GM12878 (cell line): ENCODE measurements around the gene BAG5. TPM values are rescaled to one million over a fixed set of nuclear protein-coding genes. Genes with fewer than 3 reads are reported as not detected.

Experiments used
- ATAC-seq: fragments of 200-7000 bp; cut with Tn5 transposase; 3 replicates; pipeline ENCODE4 v1.9.1; 2020; ENCODE audit warnings: mild to moderate bottlenecking, moderate library complexity
- BruUV-seq: library from RNA; stranded (reverse); fragments of 400-500 nt; replicated peaks from 2 replicates; lab custom pipeline; 2021; lab: Mats Ljungman, UMichigan
- CTCF ChIA-PET: fragments of 300-600 bp; sonication (Branson Sonifier 250); formaldehyde crosslinking; extraction: SDS; loops from one replicate; lab custom pipeline; 2021; ENCODE audit warnings: inconsistent platforms; lab: Yijun Ruan, JAX
- POLR2A ChIA-PET: fragments of 350-600 bp; formaldehyde crosslinking; extraction: SDS; loops from one replicate; lab custom pipeline; 2021; ENCODE audit warnings: inconsistent platforms; lab: Charles Lee
- RAD21 ChIA-PET: fragments of 300-600 bp; sonication (Branson Sonifier 250); formaldehyde crosslinking; loops from one replicate; lab custom pipeline; 2023; ENCODE audit warnings: antibody characterized with exemption; ENCODE audit not compliant: unreplicated experiment; lab: Charles Lee
- SMC1A ChIA-PET: fragments of 300-600 bp; sonication (Branson Sonifier 250); formaldehyde crosslinking; loops from one replicate; lab custom pipeline; 2023; ENCODE audit not compliant: unreplicated experiment, uncharacterized antibody; lab: Charles Lee
- DNase-seq: peaks from one replicate; pipeline ENCODE4 v3.0.0-alpha.2; 2011; ENCODE audit warnings: low read depth, low spot score
- FAIRE-seq: peaks from 3 replicates; lab custom pipeline; 2011; peaks lifted over from hg19 to GRCh38; lab: Jason Lieb, UNC
- H2AFZ ChIP-seq: 2 replicates; pipeline ENCODE4 v1.6.0; 2011; ENCODE audit warnings: low read depth, low read length, control low read depth; ENCODE audit not compliant: control insufficient read depth
- H3K27ac ChIP-seq: 2 replicates; pipeline ENCODE4 v1.5.1; 2011; ENCODE audit warnings: control low read depth; ENCODE audit not compliant: control insufficient read depth, insufficient read depth
- H3K27me3 ChIP-seq, 2 experiments: replicated peaks in 1 of 2; 2 replicates each; pipeline versions ENCODE4 v1.6.0 to v1.6.1; 2011; ENCODE audit warnings: low read length in 1 of 2; ENCODE audit not compliant: control insufficient read depth in 2 of 2, insufficient read depth in 2 of 2
- H3K36me3 ChIP-seq, 2 experiments: 2 replicates each; pipeline ENCODE4 v1.5.1; 2011; ENCODE audit warnings: low read length in 1 of 2; ENCODE audit not compliant: control insufficient read depth in 2 of 2, insufficient read depth in 2 of 2
- H3K4me1 ChIP-seq: 2 replicates; pipeline ENCODE4 v1.6.1; 2011; ENCODE audit warnings: mild to moderate bottlenecking, low read length, moderate library complexity, mixed read lengths; ENCODE audit not compliant: control insufficient read depth, insufficient read depth
- H3K4me2 ChIP-seq: 2 replicates; pipeline ENCODE4 v1.6.0; 2011; ENCODE audit warnings: control low read depth; ENCODE audit not compliant: control insufficient read depth, insufficient read depth
- H3K4me3 ChIP-seq: fragments of 200-600 bp; sonication (generic); 2 replicates; pipeline ENCODE4 v1.5.1; 2016
- H3K79me2 ChIP-seq: 2 replicates; pipeline ENCODE4 v1.6.0; 2011; ENCODE audit warnings: low read length; ENCODE audit not compliant: control insufficient read depth, insufficient read depth
- H3K9ac ChIP-seq: 2 replicates; pipeline ENCODE4 v1.8.0; 2011; ENCODE audit warnings: low read length, control low read depth, mixed read lengths; ENCODE audit not compliant: control insufficient read depth, insufficient read depth
- H3K9me3 ChIP-seq: replicated peaks from 3 replicates; pipeline ENCODE4 v1.5.1; 2011; ENCODE audit warnings: mild to moderate bottlenecking, low read length; ENCODE audit not compliant: control insufficient read depth, insufficient read depth
- H4K20me1 ChIP-seq: 2 replicates; pipeline ENCODE4 v1.6.0; 2011; ENCODE audit not compliant: control insufficient read depth, insufficient read depth
- BCL3 ChIP-seq: IDR thresholded peaks from 2 replicates; pipeline ENCODE4 v1.6.1; 2011; ENCODE audit warnings: borderline replicate concordance, low read depth, mild to moderate bottlenecking, moderate library complexity, low read length; ENCODE audit not compliant: insufficient read depth, poor library complexity, severe bottlenecking
- CHD2 ChIP-seq: IDR thresholded peaks from 2 replicates; pipeline ENCODE4 v1.6.1; 2011; ENCODE audit warnings: low read depth, low read length, improper control_type of control experiment, borderline replicate concordance
- IRF5 ChIP-seq: fragments of 450-650 bp; IDR thresholded peaks from 2 replicates; pipeline ENCODE4 v1.6.1; 2017; ENCODE audit warnings: borderline replicate concordance
- NBN ChIP-seq: fragments of 450-650 bp; IDR thresholded peaks from 2 replicates; pipeline ENCODE4 v1.6.1; 2016
- POLR2A ChIP-seq: IDR thresholded peaks from 2 replicates; pipeline ENCODE4 v1.6.1; 2011; ENCODE audit warnings: low read depth, mild to moderate bottlenecking, low read length
- POLR2AphosphoS5 ChIP-seq: IDR thresholded peaks from 2 replicates; pipeline ENCODE4 v1.6.1; 2011; ENCODE audit warnings: mild to moderate bottlenecking, low read length, inconsistent platforms
- POU2F2 ChIP-seq: IDR thresholded peaks from 3 replicates; pipeline ENCODE4 v1.6.1; 2011; ENCODE audit warnings: low read depth, mild to moderate bottlenecking, low read length, borderline replicate concordance
- SREBF1 ChIP-seq: IDR thresholded peaks from 2 replicates; pipeline ENCODE4 v1.6.1; 2012; ENCODE audit warnings: mild to moderate bottlenecking, low read length
- TARDBP ChIP-seq: IDR thresholded peaks from 2 replicates; pipeline ENCODE4 v1.6.1; 2016; ENCODE audit warnings: borderline replicate concordance
- WGBS: methylation state at CpG from one replicate; pipeline ENCODE4 v1.1.6; 2016; ENCODE audit warnings: low lambda C conversion rate; ENCODE audit not compliant: insufficient replicate concordance, insufficient coverage; ENCODE audit errors: missing lambda C conversion rate; 5-methylcytosine and 5-hydroxymethylcytosine counted together
- in situ Hi-C: fragments of 300-500 bp; cut with MboI; formaldehyde crosslinking; loops from 9 replicates; pipeline ENCODE4 v1.14.3; 2018; ENCODE audit warnings: mixed read lengths
- intact Hi-C: fragments of 100-400 bp; cut with micrococcal nuclease; formaldehyde crosslinking; loops from one replicate; pipeline ENCODE4 v1.14.2; 2022; ENCODE audit not compliant: unreplicated experiment
- polyA plus RNA-seq, 11 experiments: library from polyadenylated mRNA; depleted of rRNA in 4 of 11; unstranded in 6 of 11; stranded (reverse) in 5 of 11; fragments of >200 nt; fragmentation: Nextera tagmentation in 4 of 11; fragmentation: Illumina TruSeq in 1 of 11; extraction: Ambion mirVana in 4 of 11; extraction: Trizol in 1 of 11; gene quantifications; 1 replicate in 1 of 11; 2 replicates in 10 of 11; pipeline versions ENCODE4 v1.2.1 to v1.2.3, GENCODE V29; 2011 to 2016; ENCODE audit warnings: inconsistent platforms in 2 of 11, missing spikeins in 2 of 11, low read depth in 1 of 11
- total RNA-seq, 4 experiments: library from RNA; depleted of rRNA in 3 of 4; stranded (reverse); fragments of >200 nt in 3 of 4; fragmentation: Illumina TruSeq in 1 of 4; extraction: Trizol in 1 of 4; gene quantifications; 2 replicates each; pipeline versions ENCODE4 v1.2.1 to v1.2.3, GENCODE V29; 2013 to 2021

The BAG5 gene
- total and polyA plus RNA-seq, 10 of the 15 experiments (the other 5 are each of a cell fraction or from before 2014, with no cell fraction given) = 9.9 to 30.5 (median 20.1) TPM

GRCh38 chr14:103556946-103557758 is 5.3 kb downstream of the BAG5 start:
- ChIA-PET SMC1A (interaction anchor here (1.0 to 1.3 kb wide), 3 partner anchors 17 to 47 kb away, joined by 3 read pairs; no protein-coding TSS in a partner anchor), POLR2A (interaction anchor here (0.6 to 1.0 kb wide), 2 partner anchors 84 to 1195 kb away, joined by 3 read pairs; partner anchors contain the start of genes CINP and TECPR2), CTCF (interaction anchor here (0.6 to 2.2 kb wide), 8 partner anchors 10 to 57 kb away, joined by 3 to 13 read pairs (median 4); no protein-coding TSS in a partner anchor), RAD21 (interaction anchor here (0.6 kb wide), 1 partner anchor 368 kb away, joined by 3 read pairs; no protein-coding TSS in a partner anchor)
- in situ Hi-C loops = loop anchor here (5.0 kb wide), 1 partner anchor 40 kb away; no protein-coding TSS in a partner anchor
- no peak for ATAC-seq
- 0 out of 2 replicates have a peak, but pooled peaks cover 6% of the 10 kb centered on the region for H4K20me1 ChIP-seq
- no peak overlapping the region for H3K9ac ChIP-seq
- no peak for FAIRE-seq
- no peaks in the 10 kb centered on the region for H3K27me3 ChIP-seq
- TF ChIP-seq TARDBP = no peak
- TF ChIP-seq POLR2AphosphoS5 = 0 out of 2 replicates have a peak, but pooled peaks have one; percentile 26
- no peak overlapping the region for H3K4me3 ChIP-seq
- intact Hi-C loops = no loop called here
- no peak overlapping the region for H2AFZ ChIP-seq
- no TSS peak for BruUV-seq
- peaks cover 41% of the 10 kb centered on the region for H3K79me2 ChIP-seq
- H3K4me1 ChIP-seq = peaks cover 6% of the 10 kb centered on the region
- H3K27ac ChIP-seq = no peak overlapping the region
- H3K4me2 ChIP-seq = no peak overlapping the region
- H3K9me3 ChIP-seq = no peaks in the 10 kb centered on the region
- no peak for DNase-seq
- peaks cover 0 to 14% of the 10 kb centered on the region in 2 experiments; a peak in 3 of 4 replicates for H3K36me3 ChIP-seq
- 85% methylated on average over 15 of the region's 15 CpGs for WGBS

DNA sequence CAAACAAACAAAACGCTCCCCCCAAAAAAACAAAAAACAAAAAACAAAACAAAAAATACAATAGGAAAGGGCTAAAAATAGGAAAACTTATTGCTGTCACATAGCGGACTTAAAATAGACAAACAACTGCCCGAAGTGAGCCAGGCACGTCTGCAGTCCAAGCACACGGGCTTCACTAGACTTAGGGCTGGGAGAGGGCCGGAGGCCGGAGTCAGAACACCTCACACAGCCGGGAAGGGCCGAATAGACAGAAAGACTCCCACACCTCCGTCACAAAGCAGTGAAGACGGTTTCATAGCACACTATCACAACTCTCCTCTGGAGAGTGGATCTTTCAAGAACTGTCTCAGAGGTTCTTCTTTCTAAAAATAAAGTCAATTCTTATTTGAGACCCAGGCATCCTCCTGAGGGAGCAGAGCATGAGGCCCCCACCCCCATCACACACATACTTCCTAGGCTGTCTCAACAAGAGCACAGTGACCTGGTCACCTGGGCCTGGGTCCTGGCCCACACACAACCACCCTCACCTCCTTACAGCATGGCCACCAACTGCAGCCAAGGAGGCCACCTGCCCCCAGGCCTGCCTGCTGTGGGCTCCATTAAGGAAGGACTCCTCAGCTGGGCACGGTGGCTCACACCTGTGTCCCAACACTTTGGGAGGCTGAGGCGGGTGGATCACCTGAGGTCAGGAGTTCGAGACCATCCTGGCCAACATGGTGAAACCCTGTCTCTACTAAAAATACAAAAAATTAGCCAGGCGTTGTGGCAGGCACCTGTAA is 6.7 kb downstream of the BAG5 start:
- H4K20me1 ChIP-seq = 0 out of 2 replicates have a peak, but pooled peaks cover 6% of the 10 kb centered on the region
- in situ Hi-C loops (loop anchor here (5.0 kb wide), 1 partner anchor 38 kb away; no protein-coding TSS in a partner anchor), intact Hi-C loops (no loop called here)
- peaks cover 0 to 14% of the 10 kb centered on the region in 2 experiments; a peak in 3 of 4 replicates for H3K36me3 ChIP-seq
- H3K4me3 ChIP-seq = no peak overlapping the region
- no peaks in the 10 kb centered on the region for H3K27me3 ChIP-seq
- no TSS peak for BruUV-seq
- SMC1A ChIA-PET = no interaction called here
- 89% methylated on average over 15 of the region's 15 CpGs for WGBS
- no peak for FAIRE-seq
- DNase-seq = no peak
- no peak overlapping the region for H3K4me2 ChIP-seq
- no peak overlapping the region for H2AFZ ChIP-seq
- H3K27ac ChIP-seq = no peak overlapping the region
- RAD21 ChIA-PET = no interaction called here
- no peaks in the 10 kb centered on the region for H3K9me3 ChIP-seq
- peaks cover 5% of the 10 kb centered on the region for H3K4me1 ChIP-seq
- TF ChIP-seq POU2F2 = no peak
- no peak for TF ChIP-seq NBN
- no peak for TF ChIP-seq SREBF1
- no peak for TF ChIP-seq IRF5
- TF ChIP-seq CHD2 = no peak
- peak; percentile 49 for TF ChIP-seq POLR2A
- TF ChIP-seq BCL3 = no peak
- CTCF ChIA-PET = interaction anchor here (1.5 kb wide), 1 partner anchor 15 kb away, joined by 6 read pairs; no protein-coding TSS in a partner anchor
- peaks cover 27% of the 10 kb centered on the region for H3K79me2 ChIP-seq
- ATAC-seq = no peak
- H3K9ac ChIP-seq = no peak overlapping the region
- POLR2A ChIA-PET = interaction anchor here (0.7 kb wide), 1 partner anchor 97 kb away, joined by 3 read pairs; no protein-coding TSS in a partner anchor
